Right atrium auricular region (tissue), 2 donors: ENCODE results near the gene CIC. TPM values are rescaled to one million over a fixed set of nuclear protein-coding genes. Genes with fewer than 3 reads are reported as not detected.

Experiments used
- DNase-seq: peaks from one replicate; pipeline ENCODE4 v3.0.0-alpha.2; 2019; ENCODE audit warnings: low spot score
- H3K27ac ChIP-seq, 2 donors: fragments of 200-600 bp; sonication (generic); 1 replicate in 1 of 2; 2 replicates in 1 of 2; pipeline ENCODE4 v1.5.1; 2016 to 2019
- H3K27me3 ChIP-seq, 2 donors: fragments of 200-600 bp; sonication (generic); one replicate each; pipeline versions ENCODE4 v1.5.1 to v1.6.0; 2017 to 2019
- H3K36me3 ChIP-seq: fragments of 200-600 bp; sonication (generic); one replicate; pipeline ENCODE4 v1.5.1; 2016
- H3K4me1 ChIP-seq, 2 donors: fragments of 200-600 bp; sonication (generic); one replicate each; pipeline versions ENCODE4 v1.5.1 to v1.6.0; 2017 to 2019
- H3K4me3 ChIP-seq, 2 donors: fragments of 200-600 bp; sonication (generic); 1 replicate in 1 of 2; 2 replicates in 1 of 2; pipeline ENCODE4 v1.5.1; 2017 to 2019; ENCODE audit warnings: mild to moderate bottlenecking in 1 of 2, moderate library complexity in 1 of 2
- H3K9me3 ChIP-seq, 2 donors: fragments of 200-600 bp; sonication (generic); one replicate each; pipeline ENCODE4 v1.5.1; 2019
- CTCF ChIP-seq, 2 donors: fragments of 200-600 bp; sonication (generic); IDR thresholded peaks; one replicate each; pipeline ENCODE4 v1.5.1; 2019; ENCODE audit warnings: antibody characterized with exemption in 2 of 2
- total RNA-seq, 2 donors: library from RNA; depleted of rRNA; stranded (reverse); fragments of >200 nt; gene quantifications; one replicate each; pipeline ENCODE4 v1.1.0, GENCODE V29; 2016

The CIC gene
- total RNA-seq, 2 donors from 2014 or later: 27.4 to 53.5 TPM

GRCh38 chr19:42273407-42274064 lies 4.5 kb downstream of the CIC start:
- Histone ChIP-seq H3K9me3 (no peaks in the 10 kb centered on the region), H3K4me1 (peaks cover 0 to 71% of the 10 kb centered on the region in 2 donors), H3K27me3 (no peaks in the 10 kb centered on the region), H3K36me3 (peaks cover 35% of the 10 kb centered on the region), H3K27ac (no peak overlapping the region), H3K4me3 (no peak overlapping the region)
- no peak for DNase-seq
- no peak for TF ChIP-seq CTCF (IDR thresholded peaks at IDR 0.05)

GRCh38 chr19:42274065-42274682 lies 5.1 kb downstream of the CIC start:
- peaks cover 35% of the 10 kb centered on the region for H3K36me3 ChIP-seq

GRCh38 chr19:42275103-42275502 lies 6.1 kb downstream of the CIC start:
- no peak for DNase-seq
- H3K9me3 ChIP-seq: no peaks in the 10 kb centered on the region
- peak overlapping the region in 1 of 2 donors; percentile 2 for H3K27ac ChIP-seq
- no peak for TF ChIP-seq CTCF (IDR thresholded peaks at IDR 0.05)
- peaks cover 0 to 76% of the 10 kb centered on the region in 2 donors for H3K4me1 ChIP-seq
- H3K27me3 ChIP-seq: no peaks in the 10 kb centered on the region
- no peak overlapping the region for H3K4me3 ChIP-seq
- peaks cover 35% of the 10 kb centered on the region for H3K36me3 ChIP-seq

More at GRCh38 chr19:42274065-42274682, 5.1 kb downstream of the CIC start:
- no peaks in the 10 kb centered on the region for H3K9me3 ChIP-seq
- H3K4me3 ChIP-seq: no peak overlapping the region
- TF ChIP-seq CTCF (IDR thresholded peaks at IDR 0.05): no peak
- no peak for DNase-seq
- no peaks in the 10 kb centered on the region for H3K27me3 ChIP-seq
- no peak overlapping the region for H3K27ac ChIP-seq
- H3K4me1 ChIP-seq: peaks cover 0 to 77% of the 10 kb centered on the region in 2 donors

- H3K27ac ChIP-seq: peak overlapping the region in 1 of 2 donors; percentile 2
- no peaks in the 10 kb centered on the region for H3K27me3 ChIP-seq
- DNase-seq: no peak
- H3K4me1 ChIP-seq: peaks cover 0 to 72% of the 10 kb centered on the region in 2 donors
- H3K9me3 ChIP-seq: no peaks in the 10 kb centered on the region
- no peak overlapping the region for H3K4me3 ChIP-seq
- no peak for TF ChIP-seq CTCF (IDR thresholded peaks at IDR 0.05)
- peaks cover 35% of the 10 kb centered on the region for H3K36me3 ChIP-seq
These were observed 6.5 kb downstream of the CIC start for GRCh38 chr19:42275517-42275916.

GRCh38 chr19:42276284-42276683 lies 7.2 kb downstream of the CIC start:
- no peaks in the 10 kb centered on the region for H3K27me3 ChIP-seq
- TF ChIP-seq CTCF (IDR thresholded peaks at IDR 0.05): no peak
- peaks cover 35% of the 10 kb centered on the region for H3K36me3 ChIP-seq
- no peaks in the 10 kb centered on the region for H3K9me3 ChIP-seq
- H3K4me1 ChIP-seq: peaks cover 0 to 72% of the 10 kb centered on the region in 2 donors
- DNase-seq: no peak
- no peak overlapping the region for H3K4me3 ChIP-seq
- no peak overlapping the region for H3K27ac ChIP-seq
